Left kidney (tissue), 2 donors: ENCODE data around the gene PAQR5. TPM values are rescaled to one million over a fixed set of nuclear protein-coding genes. Genes with fewer than 3 reads are reported as not detected.
"Not testable (repeated sequence)": the region's sequence is repeated elsewhere in the genome, so short reads cannot be mapped to it uniquely, and the experiment has no call there.

ENCODE experiments used
- DNase-seq: peaks from one replicate; pipeline ENCODE4 v3.0.0-alpha.2; 2013
- polyA plus RNA-seq: library from polyadenylated mRNA; unstranded; fragments of 120-200 nt; gene quantifications from one replicate; pipeline ENCODE4 v1.2.1, GENCODE V29; 2013; ENCODE audit not compliant: insufficient read length

Gene PAQR5
- polyA plus RNA-seq, 1 donor: 35.1 TPM

GRCh38 chr15:69422336-69422895, 123.7 kb downstream of the PAQR5 start:
- no peak for DNase-seq

GRCh38 chr15:69424001-69424400, 125.3 kb downstream of the PAQR5 start:
- no peak for DNase-seq

- no peak for DNase-seq
These were observed 126.2 kb downstream of the PAQR5 start for GRCh38 chr15:69424748-69425413.

- no peak for DNase-seq
These were observed 135.1 kb downstream of the PAQR5 start for GRCh38 chr15:69433831-69434230.

GRCh38 chr15:69434238-69434637, 135.5 kb downstream of the PAQR5 start:
- DNase-seq: no peak

- DNase-seq: no peak
These were observed 136.0 kb downstream of the PAQR5 start for GRCh38 chr15:69434679-69435078.

- no peak for DNase-seq
These were observed 137.3 kb downstream of the PAQR5 start for GRCh38 chr15:69435985-69436384.

- DNase-seq: no peak
These were observed 138.2 kb downstream of the PAQR5 start for GRCh38 chr15:69436951-69437350.

GRCh38 chr15:69439623-69440022, 140.9 kb downstream of the PAQR5 start:
- DNase-seq: no peak

GRCh38 chr15:69443032-69443611, 144.4 kb downstream of the PAQR5 start:
- DNase-seq: no peak

- no peak for DNase-seq
These were observed 146.0 kb downstream of the PAQR5 start for GRCh38 chr15:69444686-69445085.

GRCh38 chr15:69446953-69447352, 148.2 kb downstream of the PAQR5 start:
- no peak for DNase-seq

GRCh38 chr15:69450221-69450620, 151.5 kb downstream of the PAQR5 start:
- not testable (repeated sequence) for DNase-seq

GRCh38 chr15:69450968-69451695, 152.4 kb downstream of the PAQR5 start:
- DNase-seq: no peak

- DNase-seq: peak; percentile 46
These were observed 153.4 kb downstream of the PAQR5 start for GRCh38 chr15:69451951-69452691.

GRCh38 chr15:69452692-69453521, 154.2 kb downstream of the PAQR5 start, which contains the start of gene RPLP1:
TSS of gene RPLP1 (plus strand) at chr15:69452818. CDS start at chr15:69452949, 131 bp downstream.
- DNase-seq: peak; percentile 95

- DNase-seq: no peak
These were observed 156.2 kb downstream of the PAQR5 start for GRCh38 chr15:69454953-69455352.

- DNase-seq: no peak
These were observed 157.8 kb downstream of the PAQR5 start for GRCh38 chr15:69456208-69457166.
